DMS114 treated with DMSO at 0.1 percent for 48 hours (cell line): ENCODE data around the gene RPS15.

Experiments used
- DNase-seq: peaks from one replicate; lab custom pipeline; 2025; ENCODE audit not compliant: unreplicated experiment; lab: John Stamatoyannopoulos, UW

The RPS15 gene

DNA sequence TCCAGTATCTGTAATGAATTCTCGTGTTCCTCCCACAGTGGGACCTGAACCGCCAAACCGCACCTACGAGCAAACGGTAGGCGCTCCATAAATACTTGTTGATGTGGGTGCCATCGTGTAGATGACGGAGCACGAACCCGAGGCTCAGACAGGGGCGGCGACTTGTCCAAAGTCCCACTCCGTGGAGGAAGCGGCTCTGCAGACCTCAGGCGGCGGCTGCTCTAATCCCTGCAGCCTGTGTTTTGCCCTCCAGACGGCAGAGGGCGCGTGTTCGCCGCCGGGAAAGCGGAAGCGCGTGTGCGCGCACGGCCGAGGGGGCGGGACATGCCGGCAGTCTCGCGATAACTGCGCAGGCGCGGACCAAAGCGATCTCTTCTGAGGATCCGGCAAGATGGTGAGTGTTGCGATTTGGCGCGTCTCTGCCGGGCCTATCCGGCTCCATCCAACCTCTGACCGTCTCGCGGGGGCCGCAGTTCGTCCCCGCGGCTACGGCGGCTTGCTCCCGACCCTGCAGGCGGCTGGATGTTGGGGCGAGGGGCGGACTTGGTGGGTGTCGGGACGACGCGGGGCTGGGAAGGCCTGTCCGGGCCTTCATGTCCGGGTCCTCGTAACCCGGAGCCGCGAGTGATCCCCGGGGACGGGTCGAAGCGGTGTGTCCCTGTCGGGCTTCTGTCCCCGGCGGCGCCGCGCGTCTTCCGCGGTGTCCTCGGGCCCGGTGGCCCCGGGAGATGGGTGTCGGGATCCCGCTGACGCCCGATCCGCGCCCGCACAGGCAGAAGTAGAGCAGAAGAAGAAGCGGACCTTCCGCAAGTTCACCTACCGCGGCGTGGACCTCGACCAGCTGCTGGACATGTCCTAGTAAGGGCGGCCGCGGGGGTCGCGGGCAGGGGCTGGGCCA, at the start of gene RPS15:
RPS15 (plus strand) TSS at position 362 of the 898 bp plus-strand sequence; CDS start at position 392, 30 bp downstream.
- DNase-seq: peak; percentile 71

DNA sequence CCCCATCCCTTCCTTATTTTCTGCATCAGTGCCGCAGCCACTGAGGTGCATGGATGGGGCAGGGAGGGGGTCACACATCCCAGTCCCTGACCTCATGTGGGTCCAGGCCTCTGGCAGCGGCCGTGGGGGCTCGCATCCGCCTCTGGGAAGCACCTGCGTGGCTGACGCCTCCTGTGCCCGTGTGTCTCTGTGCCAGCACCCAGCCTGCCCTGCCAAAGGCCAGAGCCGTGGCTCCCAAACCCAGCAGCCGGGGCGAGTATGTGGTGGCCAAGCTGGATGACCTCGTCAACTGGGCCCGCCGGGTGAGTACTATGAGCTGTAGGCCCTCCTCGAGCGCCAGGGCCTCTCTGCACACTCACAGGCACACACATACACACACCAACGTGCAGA, 49.6 kb upstream of the RPS15 start:
- no peak for DNase-seq

DNA sequence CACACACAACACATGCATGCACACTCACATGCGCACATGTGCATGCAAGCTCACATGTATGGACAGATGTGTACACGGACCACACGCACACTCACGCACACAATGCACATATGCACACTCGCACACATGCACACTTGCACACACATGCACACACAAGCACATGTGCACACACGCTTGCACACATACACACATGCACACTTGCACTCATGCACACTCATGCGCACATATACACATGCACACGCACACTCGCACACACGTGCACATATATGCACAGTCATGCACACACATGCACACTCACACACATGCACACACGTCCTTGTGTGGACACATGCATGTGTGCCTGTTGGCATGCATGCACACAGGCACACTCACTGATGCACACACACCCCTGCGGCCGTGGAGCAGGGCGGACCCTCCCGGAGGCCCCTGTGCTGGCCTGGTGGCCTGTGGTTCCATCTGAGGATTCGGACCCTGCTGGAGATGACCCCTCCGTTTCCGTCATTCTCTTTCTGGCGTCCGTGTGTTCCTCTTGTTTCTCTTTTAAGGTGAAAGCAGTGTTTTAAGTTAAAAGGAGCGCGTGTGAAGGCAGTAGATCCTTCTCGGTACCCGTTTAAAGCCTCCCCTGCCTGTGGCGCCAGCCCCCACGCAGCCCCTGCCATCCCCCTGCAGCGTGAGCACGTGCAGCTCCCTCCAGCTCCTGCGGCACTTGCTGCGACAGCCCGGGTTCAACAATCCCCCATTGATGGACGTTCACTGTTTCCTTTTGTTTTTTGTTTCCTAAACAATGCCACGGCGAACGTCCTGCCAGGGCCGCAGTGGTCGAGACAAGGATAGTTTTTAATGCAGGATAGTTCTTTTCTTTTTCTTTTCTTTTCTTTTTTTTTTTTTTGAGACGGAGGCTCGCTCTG, 48.9 kb upstream of the RPS15 start:
- no peak for DNase-seq

DNA sequence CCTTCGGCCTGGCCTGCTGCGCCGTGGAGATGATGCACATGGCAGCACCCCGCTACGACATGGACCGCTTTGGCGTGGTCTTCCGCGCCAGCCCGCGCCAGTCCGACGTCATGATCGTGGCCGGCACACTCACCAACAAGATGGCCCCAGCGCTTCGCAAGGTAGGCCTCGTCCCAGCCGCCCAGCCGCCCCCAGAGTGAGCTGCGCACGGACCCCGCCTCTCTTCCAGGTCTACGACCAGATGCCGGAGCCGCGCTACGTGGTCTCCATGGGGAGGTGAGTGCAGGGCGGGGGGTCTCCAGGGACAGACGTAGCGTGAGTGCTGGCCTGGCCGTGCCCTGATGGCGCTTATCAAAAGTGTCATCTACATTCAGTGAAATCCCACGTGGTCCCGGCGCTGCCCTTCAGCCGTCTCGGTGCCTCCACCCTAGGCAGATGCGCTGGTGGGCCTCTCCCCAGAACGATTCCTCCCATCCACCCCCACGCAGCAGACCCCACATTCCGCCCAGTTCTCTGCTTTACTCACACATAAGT, 47.2 kb upstream of the RPS15 start:
- DNase-seq: no peak

DNA sequence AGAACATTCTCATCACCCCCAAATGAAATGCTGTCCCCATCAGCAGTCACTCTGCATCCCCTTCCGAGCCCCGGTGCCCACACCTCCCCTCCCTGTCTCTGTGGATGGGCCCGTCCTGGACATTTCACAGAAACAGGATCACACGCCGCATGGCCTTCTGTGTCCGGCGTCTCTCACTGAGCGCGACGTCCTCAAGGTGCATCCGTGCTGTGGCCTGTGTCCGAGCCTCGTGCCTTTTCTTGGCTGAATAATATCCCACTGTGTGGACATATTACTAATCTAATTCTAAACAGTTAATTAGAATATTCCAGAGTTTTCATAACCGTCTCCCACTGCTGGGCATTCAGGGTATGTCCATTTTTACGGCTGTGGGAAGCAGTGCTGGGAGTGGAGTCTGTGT, 45.8 kb upstream of the RPS15 start:
- DNase-seq: no peak

DNA sequence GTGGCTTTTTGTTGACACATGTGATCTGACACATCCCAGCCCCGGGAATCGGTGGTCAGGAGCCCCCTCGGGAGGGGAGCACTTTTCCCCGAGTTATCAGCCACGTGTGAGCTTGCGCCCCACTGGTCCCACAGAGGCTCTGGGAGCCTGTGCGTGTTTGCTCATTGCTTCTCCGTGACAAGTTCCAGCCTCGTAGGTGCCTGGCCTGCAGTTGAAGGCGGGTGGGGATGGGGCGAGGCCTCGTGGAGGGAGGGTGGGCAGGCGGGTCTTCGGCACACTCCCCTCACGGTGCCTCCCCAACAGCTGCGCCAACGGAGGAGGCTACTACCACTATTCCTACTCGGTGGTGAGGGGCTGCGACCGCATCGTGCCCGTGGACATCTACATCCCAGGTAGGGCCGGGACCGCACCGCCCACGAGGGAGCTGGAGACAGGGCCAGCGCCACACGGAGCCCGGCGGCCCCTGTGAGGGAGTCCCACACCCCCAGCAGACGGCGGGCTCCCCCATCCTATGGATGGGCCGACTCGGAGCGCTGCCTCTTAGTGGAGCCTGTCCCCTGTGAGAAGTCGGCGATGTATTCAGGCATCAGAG, 45.2 kb upstream of the RPS15 start:
- no peak for DNase-seq

DNA sequence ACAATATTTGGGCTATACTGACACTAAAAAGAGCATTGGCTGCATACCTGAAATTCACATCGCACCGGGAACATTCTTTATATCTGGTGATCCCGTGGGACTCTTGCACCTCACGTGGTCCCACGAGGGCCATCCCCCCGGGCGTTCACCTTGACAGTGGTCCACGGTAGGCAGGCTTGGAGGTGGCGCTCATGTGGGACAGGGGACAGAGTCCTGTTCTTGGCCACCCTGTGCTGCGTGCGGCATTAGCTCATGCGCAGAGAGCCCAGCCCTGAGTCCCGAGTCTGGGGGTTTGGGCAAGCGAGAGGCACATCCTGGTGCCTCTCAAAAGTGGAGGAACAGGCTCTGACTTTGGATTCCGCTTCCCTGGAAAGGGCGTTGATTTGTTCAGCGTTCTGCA, 44.4 kb upstream of the RPS15 start:
- no peak for DNase-seq

DNA sequence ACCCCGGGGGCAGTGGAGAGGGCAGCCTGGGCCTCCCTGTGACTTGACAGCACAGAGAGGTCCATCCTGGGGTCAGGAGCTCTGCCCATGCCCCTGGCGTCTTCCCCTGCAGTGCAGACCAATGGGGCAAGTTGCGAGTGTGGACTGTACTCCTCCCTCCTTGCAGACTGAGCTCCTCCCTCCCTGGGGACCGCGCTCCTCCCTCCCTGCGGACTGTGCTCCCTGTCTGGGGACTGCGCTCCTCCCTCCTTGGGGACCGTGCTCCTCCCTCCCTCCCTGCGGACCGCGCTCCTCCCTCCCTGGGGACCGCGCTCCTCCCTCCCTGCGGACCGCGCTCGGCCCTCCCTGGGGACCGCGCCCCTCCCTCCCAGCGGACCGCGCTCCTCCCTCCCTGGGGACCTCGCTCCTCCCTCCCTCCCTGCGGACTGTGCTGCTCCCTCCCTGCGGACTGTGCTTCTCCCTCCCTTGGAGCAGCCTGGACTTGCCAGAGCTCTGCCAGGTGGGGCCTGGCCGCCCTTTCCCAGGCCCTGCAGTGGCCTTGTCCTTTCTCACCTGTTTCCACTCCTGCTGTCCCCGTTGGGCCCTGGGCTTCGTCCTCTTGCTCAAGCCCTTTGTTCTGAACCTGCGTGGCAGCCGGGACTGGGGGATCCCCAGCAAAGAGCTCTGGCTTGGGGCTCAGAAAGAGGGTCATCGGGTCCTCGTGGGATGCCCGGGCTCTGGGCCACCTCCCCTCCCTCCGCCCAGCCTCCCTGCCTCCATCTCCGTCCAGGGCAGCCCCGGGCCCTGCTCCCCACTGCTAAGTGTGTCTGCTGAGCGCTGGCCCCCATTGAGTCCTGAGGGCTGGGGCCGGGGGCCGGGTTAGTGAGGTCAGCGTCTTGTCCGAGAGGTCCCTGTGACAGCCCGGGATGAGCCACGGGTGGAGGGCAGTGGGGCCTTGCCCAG, 43.7 kb upstream of the RPS15 start:
- DNase-seq: no peak

DNA sequence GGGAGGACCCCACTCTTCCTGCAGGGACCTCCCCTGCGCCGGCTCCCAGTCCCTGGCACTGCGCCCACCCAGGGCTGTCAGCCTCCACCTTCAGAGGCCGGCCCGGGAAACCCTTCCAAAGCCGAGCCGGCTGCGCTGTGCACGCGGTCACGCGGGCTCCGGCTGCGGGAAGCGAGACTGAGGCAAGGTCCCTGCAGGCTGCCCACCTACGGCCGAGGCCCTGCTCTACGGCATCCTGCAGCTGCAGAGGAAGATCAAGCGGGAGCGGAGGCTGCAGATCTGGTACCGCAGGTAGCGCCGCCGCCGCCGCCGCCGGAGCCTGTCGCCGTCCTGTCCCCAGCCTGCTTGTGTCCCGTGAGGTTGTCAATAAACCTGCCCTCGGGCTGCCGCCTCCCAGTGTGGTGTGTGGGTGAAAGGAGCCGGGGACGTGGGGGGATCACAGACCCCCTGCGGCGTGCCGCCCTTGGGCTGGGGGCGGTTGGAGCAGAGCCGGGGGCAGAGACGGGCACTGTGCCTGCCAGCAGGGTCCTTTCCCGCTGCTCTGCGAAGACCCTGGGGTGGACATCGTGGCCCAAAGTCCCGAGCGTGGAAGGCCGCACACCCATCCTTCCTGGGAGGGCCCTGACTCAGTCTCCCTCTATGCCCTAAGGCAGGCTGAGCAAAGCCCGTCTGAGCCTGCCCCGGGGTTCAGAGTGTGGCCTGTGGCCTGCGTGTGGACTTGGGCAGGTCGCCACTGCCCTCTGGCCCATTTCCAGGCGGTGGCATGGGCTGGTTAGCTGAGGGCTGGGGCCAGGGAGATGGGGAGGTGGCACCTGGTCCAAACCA, 42.8 kb upstream of the RPS15 start:
- DNase-seq: no peak

DNA sequence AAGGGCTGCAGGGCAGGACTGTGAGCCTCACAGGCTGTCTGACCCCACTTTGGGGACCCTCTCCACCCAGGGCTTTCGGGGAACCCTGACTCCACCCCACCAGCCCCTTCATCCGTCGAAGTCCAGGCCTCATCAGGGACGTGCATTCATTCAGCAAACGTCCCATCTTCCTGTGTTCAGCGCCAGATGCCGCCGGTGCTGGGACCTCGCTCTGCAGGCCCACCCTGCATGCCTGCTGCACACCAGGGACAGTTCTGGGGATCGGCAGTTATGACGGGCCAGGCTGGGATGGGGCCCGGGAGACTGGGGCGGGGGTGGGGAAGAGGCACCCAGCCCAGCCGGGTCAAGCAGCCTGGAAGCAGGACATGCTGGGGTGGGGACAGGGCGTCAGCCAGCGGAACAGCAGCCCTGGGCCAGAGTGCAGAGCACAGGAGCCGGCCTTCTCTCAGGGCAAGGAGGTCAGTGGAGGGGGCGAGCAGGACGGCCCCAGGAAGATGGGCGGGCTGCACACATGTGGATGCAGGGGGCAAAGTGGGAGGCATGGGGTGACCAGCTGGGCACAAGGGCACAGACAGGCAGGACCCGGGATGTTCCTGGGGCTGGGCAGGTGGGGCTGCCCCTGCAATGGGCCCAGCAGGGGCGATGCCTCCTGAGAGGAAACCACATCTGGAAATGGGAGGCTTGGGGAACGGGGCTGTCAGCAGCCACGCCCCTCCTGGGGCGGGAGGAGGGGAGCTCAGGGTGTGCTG, 42.0 kb upstream of the RPS15 start:
- no peak for DNase-seq

DNA sequence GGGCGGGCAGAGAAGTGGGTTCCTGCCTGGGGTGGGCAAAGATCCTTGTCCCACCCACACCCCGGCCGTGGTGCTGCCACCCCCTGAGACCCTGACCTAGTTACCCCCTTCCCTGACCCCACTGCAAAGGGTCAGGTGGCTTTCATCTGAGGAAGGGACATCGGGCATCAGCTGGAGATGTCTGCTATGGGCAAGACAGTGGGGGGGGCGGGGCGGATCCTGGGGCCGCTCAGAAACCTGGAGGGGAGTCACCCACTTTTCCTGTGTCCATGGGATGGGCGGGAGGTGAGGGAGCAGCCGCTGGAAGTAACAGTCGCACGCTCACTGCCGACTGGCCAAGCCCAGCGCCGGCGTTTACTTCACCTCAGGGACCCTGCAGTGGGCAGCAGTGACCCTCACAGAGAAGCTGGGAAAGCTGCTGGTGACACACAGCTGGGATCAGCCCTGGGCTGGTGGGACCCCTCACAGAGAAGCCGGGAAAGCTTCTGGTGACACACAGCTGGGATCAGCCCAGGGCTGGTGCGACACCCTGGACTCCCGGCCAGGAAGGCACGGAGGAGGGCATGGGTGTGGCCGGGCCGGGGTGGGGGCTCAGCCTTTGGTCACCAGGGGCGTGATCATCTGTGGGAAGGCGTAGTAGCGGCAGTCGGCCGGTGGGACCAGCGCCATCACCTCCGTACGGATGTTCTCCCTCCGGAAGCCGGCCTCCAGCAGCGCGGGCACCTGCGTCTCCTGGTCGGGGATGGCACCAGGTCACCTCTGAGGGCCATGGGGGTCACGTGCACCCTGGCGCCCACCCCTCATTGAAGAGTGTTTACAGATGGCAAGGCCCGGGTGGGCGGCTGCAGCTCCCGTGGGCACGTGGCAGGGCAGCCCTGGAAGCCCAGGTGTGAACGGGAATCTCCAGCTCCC, 41.2 kb upstream of the RPS15 start:
- DNase-seq: no peak

DNA sequence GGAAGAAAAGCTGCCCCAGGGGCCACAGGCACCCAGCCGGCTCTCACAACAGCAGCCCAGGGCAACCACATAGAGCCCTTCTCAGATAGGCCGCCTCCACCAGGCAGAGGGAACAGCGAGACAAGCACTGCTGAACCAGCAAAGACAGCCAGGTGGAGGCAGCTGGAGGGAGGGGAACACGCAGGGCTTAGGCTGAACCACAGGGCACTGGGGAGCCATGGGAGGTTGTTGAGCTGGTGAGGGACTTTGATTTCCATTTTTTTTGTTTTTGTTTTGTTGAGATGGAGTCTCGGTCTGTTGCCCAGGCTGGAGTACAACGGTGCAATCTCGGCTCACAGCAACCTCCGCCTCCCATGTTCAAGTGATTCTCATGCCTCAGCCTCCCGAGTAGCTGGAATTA, 40.4 kb upstream of the RPS15 start:
- no peak for DNase-seq

DNA sequence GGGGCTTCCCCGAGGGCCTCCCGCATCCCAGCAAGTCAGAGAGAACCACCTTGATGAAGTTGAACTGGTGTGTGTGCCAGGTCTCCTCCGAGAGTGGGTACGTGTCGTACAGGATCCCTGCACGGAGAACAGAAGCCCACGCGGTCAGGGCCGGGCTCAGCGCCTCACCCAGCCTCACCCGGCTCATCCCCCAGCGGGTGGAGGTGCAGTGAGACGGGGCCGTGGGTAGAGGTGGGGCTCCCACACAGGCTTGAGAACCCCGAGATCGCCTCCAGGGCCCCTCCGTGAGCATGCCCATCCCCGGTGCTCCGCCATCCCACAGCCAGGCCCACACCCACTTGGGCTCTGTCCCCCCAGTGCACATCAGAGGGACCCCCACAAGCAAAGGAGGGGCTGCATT, 39.1 kb upstream of the RPS15 start:
- DNase-seq: no peak

DNA sequence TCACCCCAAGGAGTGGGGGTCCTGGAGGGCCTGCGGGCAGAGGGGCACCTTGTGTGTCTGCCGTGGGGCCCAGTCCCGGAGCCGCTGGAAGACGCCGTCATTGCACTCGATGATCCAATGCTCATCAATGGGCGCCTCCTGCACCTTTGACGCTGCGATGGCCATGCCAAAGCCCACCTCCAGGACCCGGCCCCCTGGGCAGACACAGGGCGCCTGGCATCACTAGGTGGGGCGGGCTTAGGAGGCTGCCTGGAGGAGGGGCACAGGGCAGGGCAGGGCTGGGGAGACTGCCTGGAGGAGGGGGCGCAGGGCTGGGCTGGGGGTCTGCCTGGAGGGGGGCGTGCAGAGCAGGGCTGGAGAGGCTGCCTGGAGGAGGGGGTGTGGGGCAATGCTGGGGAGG, 38.5 kb upstream of the RPS15 start:
- no peak for DNase-seq

DNA sequence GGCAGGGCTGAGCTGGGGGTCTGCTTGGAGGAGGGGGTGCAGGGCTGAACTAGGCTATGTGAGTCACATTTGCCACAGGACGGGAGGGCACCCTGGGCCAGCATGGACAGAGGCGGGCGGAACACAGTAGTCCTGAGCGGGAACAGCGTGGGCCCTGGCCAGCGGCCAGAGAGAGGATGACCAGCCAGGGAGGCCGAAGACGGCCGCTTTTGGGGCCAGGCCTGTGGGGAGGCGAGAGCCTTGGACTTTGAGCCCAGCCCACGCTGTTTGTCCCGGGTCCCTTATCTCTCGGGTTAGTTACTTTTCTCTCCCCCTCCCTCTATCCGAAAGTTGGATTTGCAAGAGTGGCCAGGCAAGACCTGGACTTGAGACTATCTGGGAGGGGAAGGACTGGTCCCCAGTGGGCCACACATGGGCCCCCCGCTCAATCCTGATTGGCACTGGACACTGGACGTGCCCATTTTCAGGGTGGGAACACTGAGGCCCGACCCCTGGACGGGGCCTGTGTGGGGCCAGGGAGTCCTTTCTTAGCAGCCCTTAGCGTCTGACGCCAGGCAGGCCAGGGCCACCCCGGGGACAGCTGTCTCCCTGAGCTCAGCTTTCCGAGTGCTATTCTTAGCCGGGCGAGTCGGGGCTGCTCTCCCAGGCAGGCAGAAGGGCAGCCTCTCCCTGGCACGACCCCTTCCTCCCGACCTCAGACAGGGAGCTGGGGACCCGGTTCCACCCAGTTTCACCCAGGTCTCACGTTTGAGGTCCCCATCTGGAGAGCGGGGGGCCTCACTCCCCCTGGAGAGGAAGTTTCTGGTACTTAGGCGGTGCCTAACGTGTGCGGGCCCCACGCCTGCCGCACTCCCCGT, 37.7 kb upstream of the RPS15 start:
- DNase-seq: no peak

DNA sequence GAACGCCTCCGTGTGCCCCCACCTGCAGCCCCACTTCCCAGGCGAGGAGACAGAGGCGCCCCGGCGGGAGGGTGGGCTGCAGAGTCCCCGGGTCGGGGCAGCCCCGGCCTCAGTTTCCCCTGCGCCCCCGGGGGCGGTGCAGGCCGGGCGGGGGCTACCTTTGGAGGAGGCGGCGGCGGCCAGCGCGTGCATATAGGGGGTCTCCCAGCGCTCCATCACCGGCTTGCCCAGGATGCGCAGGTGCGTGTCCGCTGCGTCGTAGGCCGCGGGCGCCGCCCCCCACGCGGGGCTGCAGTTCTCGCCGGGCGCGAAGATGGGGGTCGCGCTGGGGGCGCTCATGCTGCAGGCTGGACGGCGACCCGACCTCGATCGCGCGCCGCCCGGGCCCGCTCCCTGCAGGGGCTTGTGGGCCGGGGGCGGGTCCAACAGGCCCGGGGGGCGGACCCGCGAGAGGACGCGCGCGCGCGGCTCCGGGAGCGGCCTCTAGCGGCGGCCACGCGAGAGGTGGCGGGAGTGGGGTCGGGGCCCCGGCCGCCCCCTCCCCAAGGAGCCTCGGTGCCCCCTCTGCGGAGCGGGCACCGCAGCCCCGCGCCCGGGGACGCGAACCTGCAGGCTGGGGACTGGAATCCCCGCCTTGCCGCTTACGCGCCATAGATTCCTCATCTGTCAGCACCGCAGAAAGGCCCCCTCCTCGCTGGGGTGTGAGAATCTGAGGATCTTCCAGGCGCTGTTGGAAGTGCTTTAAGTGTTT, 36.9 kb upstream of the RPS15 start, which contains the start of gene GAMT:
GAMT (minus strand) TSS at position 405 of the 751 bp plus-strand sequence; CDS start at position 339, 66 bp downstream.
- no peak for DNase-seq
